GM23248 (cell line): ENCODE results near the gene STARD13. TPM values are rescaled to one million over a fixed set of nuclear protein-coding genes. Genes with fewer than 3 reads are reported as not detected.

Experiments used
- DNase-seq: peaks from one replicate; pipeline ENCODE4 v3.0.0-alpha.2; 2015
- H2AFZ ChIP-seq: fragments of 200-600 bp; sonication (generic); 2 replicates; pipeline ENCODE4 v1.6.1; 2016; ENCODE audit warnings: antibody characterized with exemption
- H3F3A ChIP-seq: fragments of 200-600 bp; sonication (generic); 2 replicates; pipeline ENCODE4 v1.6.1; 2016; ENCODE audit warnings: mild to moderate bottlenecking, antibody characterized with exemption, mixed run types; ENCODE audit not compliant: insufficient read depth
- H3K27ac ChIP-seq: fragments of 200-600 bp; sonication (generic); 2 replicates; pipeline ENCODE4 v1.5.1; 2016; ENCODE audit warnings: mild to moderate bottlenecking
- H3K27me3 ChIP-seq: fragments of 200-600 bp; sonication (generic); replicated peaks from 2 replicates; pipeline ENCODE4 v1.6.1; 2016; ENCODE audit warnings: mild to moderate bottlenecking; ENCODE audit not compliant: insufficient read depth
- H3K36me3 ChIP-seq: fragments of 200-600 bp; sonication (generic); 2 replicates; pipeline ENCODE4 v1.6.1; 2016; ENCODE audit warnings: low read depth, mild to moderate bottlenecking
- H3K4me1 ChIP-seq: fragments of 200-600 bp; sonication (generic); 2 replicates; pipeline ENCODE4 v1.6.1; 2016; ENCODE audit warnings: mild to moderate bottlenecking; ENCODE audit not compliant: insufficient read depth
- H3K4me2 ChIP-seq: fragments of 200-600 bp; sonication (generic); one replicate; pipeline ENCODE4 v1.6.1; 2016; ENCODE audit warnings: mild to moderate bottlenecking; ENCODE audit not compliant: unreplicated experiment
- H3K4me3 ChIP-seq: fragments of 200-600 bp; sonication (generic); 2 replicates; pipeline ENCODE4 v1.5.1; 2016; ENCODE audit warnings: mild to moderate bottlenecking
- H3K79me2 ChIP-seq: fragments of 200-600 bp; sonication (generic); 2 replicates; pipeline ENCODE4 v1.6.1; 2016; ENCODE audit warnings: mild to moderate bottlenecking; ENCODE audit not compliant: insufficient read depth
- H3K9ac ChIP-seq: fragments of 200-600 bp; sonication (generic); 2 replicates; pipeline ENCODE4 v1.6.1; 2016; ENCODE audit warnings: mild to moderate bottlenecking
- H3K9me2 ChIP-seq: fragments of 200-600 bp; sonication (generic); 2 replicates; pipeline ENCODE4 v1.6.1; 2016; ENCODE audit warnings: mixed run types, mild to moderate bottlenecking, moderate library complexity; ENCODE audit not compliant: insufficient read depth
- H3K9me3 ChIP-seq: fragments of 200-600 bp; sonication (generic); one replicate; pipeline ENCODE4 v1.6.1; 2017; ENCODE audit warnings: low read depth
- H4K20me1 ChIP-seq: fragments of 200-600 bp; sonication (generic); 2 replicates; pipeline ENCODE4 v1.6.0; 2016; ENCODE audit not compliant: insufficient read depth
- EZH2 ChIP-seq: fragments of 200-600 bp; sonication (generic); IDR thresholded peaks from 2 replicates; pipeline ENCODE4 v1.6.1; 2018; ENCODE audit warnings: antibody characterized with exemption, mild to moderate bottlenecking; ENCODE audit not compliant: insufficient read depth, poor library complexity, severe bottlenecking
- EZH2phosphoT487 ChIP-seq: fragments of 200-600 bp; sonication (generic); IDR thresholded peaks from 2 replicates; pipeline ENCODE4 v1.6.1; 2018; ENCODE audit warnings: antibody characterized with exemption, moderate library complexity, mild to moderate bottlenecking, low read depth; ENCODE audit not compliant: insufficient read depth
- WGBS, 2 experiments: methylation state at CpG; one replicate each; pipeline ENCODE4 v1.1.6; 2015 to 2017; ENCODE audit warnings: low lambda C conversion rate in 2 of 2, low coverage in 1 of 2; ENCODE audit errors: missing lambda C conversion rate in 2 of 2; 5-methylcytosine and 5-hydroxymethylcytosine counted together
- in situ Hi-C: fragments of 300-500 bp; cut with MboI; formaldehyde crosslinking; loops from 2 replicates; pipeline ENCODE4 v1.15.0; 2020
- polyA plus RNA-seq: library from polyadenylated mRNA; unstranded; fragments of >200 nt; fragmentation: Nextera tagmentation; extraction: Ambion mirVana; gene quantifications from 2 replicates; pipeline ENCODE4 v1.2.1, GENCODE V29; 2016
- total RNA-seq: library from RNA; depleted of rRNA; stranded (reverse); fragments of >200 nt; shearing (Covaris generic); gene quantifications from 2 replicates; pipeline ENCODE4 v1.2.3, GENCODE V29; 2014

STARD13 gene
- total and polyA plus RNA-seq, 2 experiments from 2014 or later = 13.8 to 16.6 TPM

- DNase-seq = peak; percentile 29
- H3K36me3 ChIP-seq = peaks cover 23% of the 10 kb centered on the region
- no peaks in the 10 kb centered on the region for H3K79me2 ChIP-seq
- no peaks in the 10 kb centered on the region for H4K20me1 ChIP-seq
- TF ChIP-seq EZH2 (no peak), EZH2phosphoT487 (no peak)
- no peak overlapping the region for H3K4me2 ChIP-seq
- no peak overlapping the region for H2AFZ ChIP-seq
- no peaks in the 10 kb centered on the region for H3K9me3 ChIP-seq
- peaks cover 42% of the 10 kb centered on the region for H3F3A ChIP-seq
- H3K27ac ChIP-seq = peak overlapping the region; percentile 77
- peaks cover 51% of the 10 kb centered on the region for H3K4me1 ChIP-seq
- H3K4me3 ChIP-seq = no peak overlapping the region
- no peaks in the 10 kb centered on the region for H3K27me3 ChIP-seq
- H3K9me2 ChIP-seq = no peaks in the 10 kb centered on the region
- in situ Hi-C loops = no loop called here
- WGBS, 2 experiments = 80 to 83% methylated on average over 10 of the region's 10 CpGs
- H3K9ac ChIP-seq = peak overlapping the region; percentile 26
Observed at GRCh38 chr13:33109801-33110200, 175.8 kb downstream of the STARD13 start.

- WGBS, 2 experiments = 5 to 28% methylated on average over 2 of the region's 2 CpGs
- TF ChIP-seq EZH2 (no peak), EZH2phosphoT487 (no peak)
- H3K27me3 ChIP-seq = no peaks in the 10 kb centered on the region
- peak; percentile 58 for DNase-seq
- H3K4me2 ChIP-seq = peak overlapping the region; percentile 64
- H3K79me2 ChIP-seq = no peaks in the 10 kb centered on the region
- no peaks in the 10 kb centered on the region for H4K20me1 ChIP-seq
- H3K36me3 ChIP-seq = peaks cover 28% of the 10 kb centered on the region
- peaks cover 51% of the 10 kb centered on the region for H3K4me1 ChIP-seq
- H3F3A ChIP-seq = peaks cover 46% of the 10 kb centered on the region
- H2AFZ ChIP-seq = no peak overlapping the region
- H3K9me2 ChIP-seq = no peaks in the 10 kb centered on the region
- no peaks in the 10 kb centered on the region for H3K9me3 ChIP-seq
- no peak overlapping the region for H3K4me3 ChIP-seq
- H3K9ac ChIP-seq = peak overlapping the region; percentile 26
- peak overlapping the region; percentile 77 for H3K27ac ChIP-seq
- in situ Hi-C loops = no loop called here
Observed at GRCh38 chr13:33109271-33109697, 176.3 kb downstream of the STARD13 start.

- in situ Hi-C loops = no loop called here
Observed at GRCh38 chr13:33108620-33109019, 176.9 kb downstream of the STARD13 start.

GRCh38 chr13:33107361-33107760 is 178.2 kb downstream of the STARD13 start:
- 97 to 100% methylated on average over 2 of the region's 2 CpGs for WGBS, 2 experiments
- Histone ChIP-seq H3K9ac (no peak overlapping the region), H2AFZ (no peak overlapping the region), H3F3A (peaks cover 55% of the 10 kb centered on the region), H3K27me3 (no peaks in the 10 kb centered on the region), H3K79me2 (no peaks in the 10 kb centered on the region), H3K9me3 (no peaks in the 10 kb centered on the region), H3K4me3 (no peak overlapping the region), H3K9me2 (no peaks in the 10 kb centered on the region), H3K36me3 (peaks cover 36% of the 10 kb centered on the region), H3K27ac (no peak overlapping the region), H3K4me2 (no peak overlapping the region), H4K20me1 (no peaks in the 10 kb centered on the region), H3K4me1 (peaks cover 43% of the 10 kb centered on the region)
- DNase-seq = no peak
- no peak for TF ChIP-seq EZH2phosphoT487
- in situ Hi-C loops = no loop called here

More at GRCh38 chr13:33108620-33109019, 176.9 kb downstream of the STARD13 start:
- peak; percentile 85 for DNase-seq
- Histone ChIP-seq H3K27ac (peak overlapping the region; percentile 77), H3K79me2 (no peaks in the 10 kb centered on the region), H3K27me3 (no peaks in the 10 kb centered on the region), H3K9me2 (no peaks in the 10 kb centered on the region), H3F3A (peaks cover 51% of the 10 kb centered on the region), H3K9me3 (no peaks in the 10 kb centered on the region), H4K20me1 (no peaks in the 10 kb centered on the region), H2AFZ (no peak overlapping the region), H3K4me3 (no peak overlapping the region), H3K9ac (peak overlapping the region; percentile 26), H3K4me1 (peaks cover 51% of the 10 kb centered on the region), H3K36me3 (peaks cover 35% of the 10 kb centered on the region), H3K4me2 (peak overlapping the region; percentile 64)
- 28 to 39% methylated on average over 5 of the region's 5 CpGs for WGBS, 2 experiments
- no peak for TF ChIP-seq EZH2phosphoT487
- TF ChIP-seq EZH2 = no peak
